Fibroblast of mammary gland (primary cell): ENCODE results near the gene CCSER1.

Experiments
- DNase-seq: peaks from one replicate; pipeline ENCODE4 v3.0.0-alpha.2; 2010; ENCODE audit warnings: low read depth
- H3K4me3 ChIP-seq: 2 replicates; pipeline ENCODE4 v1.5.1; 2011; ENCODE audit warnings: low read depth, mild to moderate bottlenecking, low read length, moderate library complexity; ENCODE audit not compliant: control insufficient read depth
- TF ChIP-seq, protein P1 (sequence below): conservative IDR thresholded peaks from 2 replicates; pipeline ENCODE4 v1.5.1; 2011; ENCODE audit warnings: low read depth, low read length, inconsistent platforms; ENCODE audit not compliant: control insufficient read depth, insufficient read depth

CCSER1 gene

GRCh38 chr4:90163872-90164271 is 36.7 kb downstream of the CCSER1 start:
- DNase-seq, result no peak
- no peak overlapping the region for H3K4me3 ChIP-seq
- TF ChIP-seq, protein P1, sequence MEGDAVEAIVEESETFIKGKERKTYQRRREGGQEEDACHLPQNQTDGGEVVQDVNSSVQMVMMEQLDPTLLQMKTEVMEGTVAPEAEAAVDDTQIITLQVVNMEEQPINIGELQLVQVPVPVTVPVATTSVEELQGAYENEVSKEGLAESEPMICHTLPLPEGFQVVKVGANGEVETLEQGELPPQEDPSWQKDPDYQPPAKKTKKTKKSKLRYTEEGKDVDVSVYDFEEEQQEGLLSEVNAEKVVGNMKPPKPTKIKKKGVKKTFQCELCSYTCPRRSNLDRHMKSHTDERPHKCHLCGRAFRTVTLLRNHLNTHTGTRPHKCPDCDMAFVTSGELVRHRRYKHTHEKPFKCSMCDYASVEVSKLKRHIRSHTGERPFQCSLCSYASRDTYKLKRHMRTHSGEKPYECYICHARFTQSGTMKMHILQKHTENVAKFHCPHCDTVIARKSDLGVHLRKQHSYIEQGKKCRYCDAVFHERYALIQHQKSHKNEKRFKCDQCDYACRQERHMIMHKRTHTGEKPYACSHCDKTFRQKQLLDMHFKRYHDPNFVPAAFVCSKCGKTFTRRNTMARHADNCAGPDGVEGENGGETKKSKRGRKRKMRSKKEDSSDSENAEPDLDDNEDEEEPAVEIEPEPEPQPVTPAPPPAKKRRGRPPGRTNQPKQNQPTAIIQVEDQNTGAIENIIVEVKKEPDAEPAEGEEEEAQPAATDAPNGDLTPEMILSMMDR, result no peak

DNA sequence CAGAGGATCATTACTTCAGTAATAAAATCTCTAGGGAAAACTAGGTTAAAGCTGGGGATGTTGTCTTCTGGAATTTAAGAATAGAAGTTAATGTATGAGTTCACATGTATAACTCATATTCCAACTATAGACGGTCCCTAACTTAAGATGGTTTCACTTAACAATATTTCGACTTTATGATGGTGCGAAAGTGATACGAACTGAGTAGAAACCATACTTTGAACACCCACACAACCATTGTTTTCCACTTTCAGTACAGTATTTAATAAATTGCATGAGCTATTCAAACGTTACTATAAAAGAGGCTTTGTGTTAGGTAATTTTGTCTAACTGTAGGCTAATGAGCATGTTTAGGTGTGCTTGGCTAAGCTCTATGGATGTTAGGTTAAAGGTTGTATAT is 38.7 kb downstream of the CCSER1 start:
- H3K4me3 ChIP-seq, result no peak overlapping the region
- TF ChIP-seq, protein P1, result no peak
- DNase-seq, result no peak

DNA sequence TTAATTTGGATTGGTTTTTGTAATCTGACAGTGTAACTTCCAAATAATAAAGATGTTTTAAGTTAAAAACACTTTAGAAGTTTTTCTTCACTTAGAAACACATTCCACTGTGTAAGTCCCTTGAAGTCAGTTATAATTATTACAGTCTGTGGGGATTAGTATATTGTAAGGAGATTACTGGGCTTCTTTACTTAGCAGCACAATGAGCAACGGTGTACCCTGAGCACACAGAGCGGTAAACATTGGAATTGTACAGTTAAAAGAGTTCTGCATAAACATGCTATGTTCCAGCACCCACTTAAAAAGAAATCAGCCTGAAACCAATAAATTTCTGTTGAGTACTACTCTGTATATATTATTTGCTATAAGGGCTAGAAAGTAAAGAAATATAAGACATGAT is 44.3 kb downstream of the CCSER1 start:
- TF ChIP-seq, protein P1, result no peak
- no peak overlapping the region for H3K4me3 ChIP-seq
- DNase-seq, result no peak

DNA sequence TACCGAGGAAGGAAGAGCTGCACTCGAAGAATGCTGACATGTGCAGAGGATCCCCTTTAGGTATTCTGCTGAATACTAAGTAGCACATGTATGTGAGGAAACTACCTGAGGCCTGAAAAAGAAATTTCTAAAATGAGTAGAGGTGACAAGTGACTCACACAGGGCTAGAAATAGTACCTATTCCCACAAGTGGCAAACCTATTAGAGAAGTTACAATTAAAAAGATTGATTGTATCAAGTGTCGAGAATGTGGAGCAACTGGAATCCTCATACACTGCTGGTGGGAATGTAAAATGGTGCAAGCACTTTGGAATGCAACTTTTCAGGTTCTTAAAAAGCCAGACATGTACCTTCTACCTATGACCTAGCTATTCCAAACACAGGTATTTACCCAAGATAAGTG is 47.4 kb downstream of the CCSER1 start:
- H3K4me3 ChIP-seq, result no peak overlapping the region
- TF ChIP-seq, protein P1, result no peak
- DNase-seq, result no peak

DNA sequence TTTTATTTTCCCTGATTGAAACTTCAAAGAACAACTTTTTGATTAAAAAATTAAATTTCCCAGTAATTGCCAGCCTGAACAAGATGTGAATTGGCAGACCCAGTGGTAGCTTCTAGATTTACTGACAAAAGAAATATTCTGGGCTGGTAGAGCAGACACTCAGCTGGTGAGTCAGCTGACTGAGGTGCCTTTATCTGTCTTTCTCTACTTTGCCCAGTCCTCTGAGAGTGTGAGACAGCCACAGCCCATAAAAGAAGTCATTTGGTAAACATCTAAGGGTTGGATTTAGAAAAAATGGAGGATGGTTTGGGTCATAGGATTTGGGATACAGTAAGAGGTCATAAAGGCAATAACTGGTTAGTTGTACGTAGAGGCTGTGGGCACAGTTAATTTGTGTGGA is 54.5 kb downstream of the CCSER1 start:
- DNase-seq, result no peak
- H3K4me3 ChIP-seq, result no peak overlapping the region
- TF ChIP-seq, protein P1, result no peak

DNA sequence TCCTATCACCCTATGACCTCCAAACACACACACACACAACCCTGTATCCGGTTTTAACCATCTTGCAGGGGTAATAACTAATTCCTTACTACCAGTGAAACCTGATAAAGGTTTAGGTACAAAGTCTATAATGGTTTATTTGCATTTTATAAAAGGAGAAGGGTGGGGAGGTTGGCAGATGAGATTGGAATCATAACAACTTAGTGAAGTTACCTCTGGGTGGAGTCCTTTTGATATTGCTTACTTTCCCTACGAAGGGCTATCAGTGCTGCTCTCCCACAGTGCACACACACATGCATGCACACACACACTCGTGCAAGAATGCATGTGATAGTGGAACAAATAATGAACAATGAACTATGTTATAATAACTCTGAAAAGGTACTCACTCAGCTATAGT is 56.1 kb downstream of the CCSER1 start:
- TF ChIP-seq, protein P1, result no peak
- no peak for DNase-seq
- no peak overlapping the region for H3K4me3 ChIP-seq

DNA sequence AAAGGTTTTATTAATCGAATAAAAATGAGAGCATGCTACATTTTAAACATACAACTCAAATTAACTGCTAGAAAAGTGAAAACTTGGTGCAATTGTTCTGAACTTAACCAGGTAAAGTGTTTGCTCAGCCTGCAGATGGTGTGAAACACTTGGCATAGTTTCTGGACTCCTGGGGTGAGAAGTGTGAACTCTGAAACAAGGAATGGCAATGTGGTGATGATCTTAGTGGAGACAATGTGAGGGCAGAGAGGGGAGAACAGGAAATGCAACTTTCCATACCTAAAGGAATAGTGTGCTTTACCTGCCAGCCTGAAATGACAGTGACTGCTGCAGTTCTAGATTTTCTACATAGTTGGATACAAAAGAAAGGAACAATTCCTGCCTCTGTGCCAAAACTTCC is 57.4 kb downstream of the CCSER1 start:
- DNase-seq, result no peak
- H3K4me3 ChIP-seq, result no peak overlapping the region
- TF ChIP-seq, protein P1, result no peak
